ENCODE results near the gene PLCD1. TPM values are rescaled to one million over a fixed set of nuclear protein-coding genes. Genes with fewer than 3 reads are reported as not detected.

The PLCD1 gene
- total RNA-seq, 1 donor from 2014 or later, result 68.5 TPM

DNA sequence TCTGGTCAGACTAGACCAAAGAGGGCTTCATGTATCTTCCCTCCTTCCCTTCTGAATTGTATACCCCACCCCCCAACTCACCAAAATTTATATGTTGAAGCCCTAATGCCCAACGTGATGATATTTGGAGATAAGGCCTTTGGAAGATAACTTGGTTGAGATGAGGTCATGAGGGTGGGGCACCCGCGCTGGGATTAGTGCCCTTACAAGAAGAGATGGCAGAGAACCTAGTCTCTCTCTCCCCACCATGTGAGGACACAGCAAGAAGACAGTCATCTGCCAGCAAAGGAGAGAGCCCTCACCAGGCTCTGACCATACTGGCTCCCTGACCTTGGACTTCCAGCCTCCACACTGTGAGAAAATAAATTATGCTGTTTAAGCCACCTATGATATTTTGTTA, 13.5 kb downstream of the PLCD1 start:
- no peak for DNase-seq (ENCODE audit: extremely low spot score in 2 of 2)

DNA sequence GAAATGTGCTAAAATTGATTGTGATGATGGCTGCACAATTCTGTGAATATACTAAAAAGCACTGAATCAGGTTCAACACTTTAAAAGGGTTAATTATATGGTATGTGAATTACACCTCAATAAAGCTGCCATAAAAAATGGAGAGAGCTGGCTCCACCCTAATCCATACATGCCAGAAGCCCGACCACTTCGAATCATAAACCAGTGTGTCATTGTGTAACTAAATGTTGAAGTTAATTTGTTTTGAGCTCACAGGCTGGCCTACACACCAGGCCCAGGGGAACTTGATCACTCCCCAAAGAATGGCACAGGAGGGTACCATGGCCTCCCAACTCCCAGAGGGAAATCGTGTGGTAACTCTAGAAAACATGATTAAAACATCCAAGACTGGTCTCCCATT, 14.0 kb downstream of the PLCD1 start:
- no peak overlapping the region for H3K27ac ChIP-seq
- H3K4me1 ChIP-seq, result no peaks in the 10 kb centered on the region
- H3K4me3 ChIP-seq, result no peak overlapping the region
- no peak for DNase-seq (ENCODE audit: extremely low spot score in 2 of 2)
- peaks cover 0 to 58% of the 10 kb centered on the region in 2 donors for H3K36me3 ChIP-seq
- TF ChIP-seq CTCF (IDR thresholded peaks at IDR 0.05) (no peak), POLR2A (IDR thresholded peaks at IDR 0.05) (no peak), POLR2AphosphoS5 (IDR thresholded peaks at IDR 0.05; ENCODE audit: insufficient read depth in 1 of 2, low read depth in 1 of 2) (no peak)
- intact Hi-C loops (cut with DNase I), result no loop called here
- no peaks in the 10 kb centered on the region for H3K9me3 ChIP-seq
- H3K27me3 ChIP-seq, result no peaks in the 10 kb centered on the region

More for the DNA sequence above, 13.5 kb downstream of the PLCD1 start:
- no peaks in the 10 kb centered on the region for H3K9me3 ChIP-seq
- TF ChIP-seq CTCF (IDR thresholded peaks at IDR 0.05), result no peak
- TF ChIP-seq POLR2A (IDR thresholded peaks at IDR 0.05), result no peak
- TF ChIP-seq POLR2AphosphoS5 (IDR thresholded peaks at IDR 0.05; ENCODE audit: insufficient read depth in 1 of 2, low read depth in 1 of 2), result no peak
- intact Hi-C loops (cut with DNase I), result no loop called here
- H3K36me3 ChIP-seq, result peaks cover 0 to 53% of the 10 kb centered on the region in 2 donors
- no peaks in the 10 kb centered on the region for H3K4me1 ChIP-seq
- no peak overlapping the region for H3K4me3 ChIP-seq
- H3K27ac ChIP-seq, result no peak overlapping the region
- no peaks in the 10 kb centered on the region for H3K27me3 ChIP-seq

DNA sequence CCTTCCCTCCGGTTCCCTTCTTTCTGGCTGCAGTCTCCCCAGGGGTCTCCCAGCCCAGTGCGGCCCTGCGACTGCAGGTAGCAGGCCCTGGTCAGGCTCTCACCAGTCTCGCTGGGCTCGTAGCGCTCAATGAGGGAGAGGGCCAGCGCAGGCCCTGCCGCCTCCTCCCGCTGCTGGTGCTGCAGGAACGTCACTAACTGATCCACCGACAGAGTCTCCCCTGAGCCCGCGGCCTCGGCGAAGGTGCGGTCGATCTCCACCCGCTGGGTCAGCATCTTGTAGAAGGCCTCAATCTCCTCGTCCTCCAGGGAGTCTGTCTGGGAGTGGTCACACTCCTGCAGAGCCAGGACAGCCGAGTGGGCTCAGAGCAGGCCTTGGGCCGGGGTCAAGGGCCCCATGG, 18.3 kb downstream of the PLCD1 start:
- intact Hi-C loops (cut with DNase I), result no loop called here
- no peaks in the 10 kb centered on the region for H3K27me3 ChIP-seq
- DNase-seq (ENCODE audit: extremely low spot score in 2 of 2), result no peak
- no peaks in the 10 kb centered on the region for H3K4me1 ChIP-seq
- H3K9me3 ChIP-seq, result no peaks in the 10 kb centered on the region
- H3K36me3 ChIP-seq, result peaks cover 0 to 69% of the 10 kb centered on the region in 2 donors
- no peak for TF ChIP-seq CTCF (IDR thresholded peaks at IDR 0.05)
- TF ChIP-seq POLR2A (IDR thresholded peaks at IDR 0.05), result no peak
- no peak for TF ChIP-seq POLR2AphosphoS5 (IDR thresholded peaks at IDR 0.05; ENCODE audit: insufficient read depth in 1 of 2, low read depth in 1 of 2)
- no peak overlapping the region for H3K27ac ChIP-seq
- H3K4me3 ChIP-seq, result no peak overlapping the region

GRCh38 chr3:38009807-38010591, 19.4 kb downstream of the PLCD1 start:
- TF ChIP-seq CTCF (IDR thresholded peaks at IDR 0.05), result no peak
- TF ChIP-seq POLR2A (IDR thresholded peaks at IDR 0.05), result no peak
- TF ChIP-seq POLR2AphosphoS5 (IDR thresholded peaks at IDR 0.05; ENCODE audit: insufficient read depth in 1 of 2, low read depth in 1 of 2), result no peak
- H3K4me3 ChIP-seq, result no peak overlapping the region
- intact Hi-C loops (cut with DNase I), result loop anchor here (10.0 kb wide), 1 partner anchor 155 kb away; no protein-coding TSS in a partner anchor
- H3K27me3 ChIP-seq, result no peaks in the 10 kb centered on the region
- H3K27ac ChIP-seq, result no peak overlapping the region
- H3K9me3 ChIP-seq, result no peaks in the 10 kb centered on the region
- H3K36me3 ChIP-seq, result peaks cover 0 to 58% of the 10 kb centered on the region in 2 donors
- no peak for DNase-seq (ENCODE audit: extremely low spot score in 2 of 2)
- peaks cover 8% of the 10 kb centered on the region for H3K4me1 ChIP-seq

DNA sequence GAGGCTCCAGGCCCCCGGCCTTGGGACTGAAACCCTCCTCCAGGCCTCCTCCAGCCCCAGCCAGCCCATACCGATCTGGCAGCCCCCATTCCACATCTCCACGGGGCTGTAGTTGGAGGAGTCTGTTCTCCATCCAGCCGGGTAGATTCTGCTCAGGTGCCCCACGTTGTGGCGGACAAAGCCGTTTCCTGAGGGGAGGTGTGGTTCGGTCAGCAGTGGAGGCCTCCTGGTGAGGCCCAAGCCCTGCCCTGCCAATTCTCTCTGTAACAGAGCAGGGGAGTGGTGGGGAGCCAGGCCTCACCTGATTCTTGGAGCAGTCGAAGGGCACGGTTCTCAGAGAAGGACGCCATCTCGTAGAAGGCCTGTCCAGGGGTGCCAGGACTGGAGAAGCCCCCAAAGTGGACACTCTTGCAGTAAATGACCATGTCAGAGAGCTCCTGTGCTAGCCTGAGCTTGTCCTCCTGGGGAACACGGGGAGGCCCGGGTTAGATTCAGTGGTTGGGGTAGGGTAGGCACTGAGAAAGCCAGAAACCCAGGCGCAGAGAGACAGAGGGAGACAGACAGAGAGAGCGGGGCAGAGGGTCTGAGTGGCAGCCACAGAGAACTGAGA, 20.4 kb downstream of the PLCD1 start:
- peaks cover 0 to 53% of the 10 kb centered on the region in 2 donors for H3K36me3 ChIP-seq
- H3K4me3 ChIP-seq, result no peak overlapping the region
- H3K27me3 ChIP-seq, result no peaks in the 10 kb centered on the region
- intact Hi-C loops (cut with DNase I), result loop anchor here (10.0 kb wide), 1 partner anchor 154 kb away; no protein-coding TSS in a partner anchor
- TF ChIP-seq POLR2A (IDR thresholded peaks at IDR 0.05) (no peak), POLR2AphosphoS5 (IDR thresholded peaks at IDR 0.05; ENCODE audit: insufficient read depth in 1 of 2, low read depth in 1 of 2) (no peak), CTCF (IDR thresholded peaks at IDR 0.05) (no peak)
- no peak for DNase-seq (ENCODE audit: extremely low spot score in 2 of 2)
- H3K27ac ChIP-seq, result no peak overlapping the region
- H3K4me1 ChIP-seq, result peaks cover 18% of the 10 kb centered on the region
- no peaks in the 10 kb centered on the region for H3K9me3 ChIP-seq

Data from vagina (tissue), 2 donors.